Vagina (tissue), 2 donors: ENCODE measurements around the gene FSTL5.

Experiments used
- CTCF ChIP-seq, 3 experiments: fragments of 450-650 bp in 2 of 3; fragments of 200-600 bp in 1 of 3; sonication (generic) in 1 of 3; IDR thresholded peaks; one replicate each; pipeline ENCODE4 v1.5.1; 2017 to 2019; ENCODE audit warnings: antibody characterized with exemption in 3 of 3, mild to moderate bottlenecking in 2 of 3, moderate library complexity in 2 of 3
- POLR2A ChIP-seq, 2 donors: fragments of 450-650 bp; IDR thresholded peaks; one replicate each; pipeline ENCODE4 v1.6.1; 2017; ENCODE audit warnings: antibody characterized with exemption in 2 of 2, mild to moderate bottlenecking in 2 of 2, moderate library complexity in 2 of 2
- POLR2AphosphoS5 ChIP-seq, 2 donors: sonication (generic); formaldehyde crosslinking; IDR thresholded peaks; one replicate each; pipeline ENCODE4 v1.9.0; 2017; ENCODE audit warnings: antibody characterized with exemption in 2 of 2, mild to moderate bottlenecking in 2 of 2, low read depth in 1 of 2; ENCODE audit not compliant: insufficient read depth in 1 of 2

- TF ChIP-seq CTCF (IDR thresholded peaks at IDR 0.05) (no peak), POLR2AphosphoS5 (IDR thresholded peaks at IDR 0.05; ENCODE audit: insufficient read depth in 1 of 2, low read depth in 1 of 2) (no peak), POLR2A (IDR thresholded peaks at IDR 0.05) (no peak)
Observed at GRCh38 chr4:161704653-161705052, 459.1 kb downstream of the FSTL5 start.
